ENCODE results near the gene LYPD6B.

DNA sequence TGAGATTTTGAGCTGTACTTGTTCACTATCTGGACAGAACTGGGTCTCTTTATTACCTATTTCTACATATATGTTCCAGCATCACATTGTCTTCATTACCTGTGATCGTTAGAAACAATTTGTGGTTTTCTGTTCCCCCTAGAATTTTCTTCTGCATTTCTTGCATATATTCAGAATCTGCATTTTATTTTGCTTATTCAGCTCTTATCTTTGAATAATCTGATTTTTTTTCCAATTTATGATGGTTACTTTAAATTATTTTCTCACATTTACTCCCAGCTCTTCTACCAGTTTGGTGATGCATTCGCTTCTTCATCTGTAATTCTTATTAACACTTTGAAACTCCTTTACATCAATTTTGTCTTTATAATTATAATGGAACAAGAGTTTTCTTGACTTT is 55.1 kb downstream of the LYPD6B start:
- TF ChIP-seq, protein P1, sequence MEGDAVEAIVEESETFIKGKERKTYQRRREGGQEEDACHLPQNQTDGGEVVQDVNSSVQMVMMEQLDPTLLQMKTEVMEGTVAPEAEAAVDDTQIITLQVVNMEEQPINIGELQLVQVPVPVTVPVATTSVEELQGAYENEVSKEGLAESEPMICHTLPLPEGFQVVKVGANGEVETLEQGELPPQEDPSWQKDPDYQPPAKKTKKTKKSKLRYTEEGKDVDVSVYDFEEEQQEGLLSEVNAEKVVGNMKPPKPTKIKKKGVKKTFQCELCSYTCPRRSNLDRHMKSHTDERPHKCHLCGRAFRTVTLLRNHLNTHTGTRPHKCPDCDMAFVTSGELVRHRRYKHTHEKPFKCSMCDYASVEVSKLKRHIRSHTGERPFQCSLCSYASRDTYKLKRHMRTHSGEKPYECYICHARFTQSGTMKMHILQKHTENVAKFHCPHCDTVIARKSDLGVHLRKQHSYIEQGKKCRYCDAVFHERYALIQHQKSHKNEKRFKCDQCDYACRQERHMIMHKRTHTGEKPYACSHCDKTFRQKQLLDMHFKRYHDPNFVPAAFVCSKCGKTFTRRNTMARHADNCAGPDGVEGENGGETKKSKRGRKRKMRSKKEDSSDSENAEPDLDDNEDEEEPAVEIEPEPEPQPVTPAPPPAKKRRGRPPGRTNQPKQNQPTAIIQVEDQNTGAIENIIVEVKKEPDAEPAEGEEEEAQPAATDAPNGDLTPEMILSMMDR (conservative IDR thresholded peaks at IDR 0.05) = no peak
- TF ChIP-seq ZFX (IDR thresholded peaks at IDR 0.05) = no peak

Measured in C4-2B (cell line).